ENCODE results near the gene TMTC2. TPM values are rescaled to one million over a fixed set of nuclear protein-coding genes. Genes with fewer than 3 reads are reported as not detected.

Gene TMTC2
- polyA plus RNA-seq, 1 experiment, result 1.6 TPM

- ChIA-PET POLR2A (no interaction called here), CTCF (no interaction called here)
- H3K27ac ChIP-seq (ENCODE audit: low read depth, low read length), result no peak overlapping the region
- no peaks in the 10 kb centered on the region for H3K27me3 ChIP-seq (ENCODE audit: control insufficient read depth, insufficient read depth, low read length)
- no peaks in the 10 kb centered on the region for H3K9me3 ChIP-seq (ENCODE audit: control insufficient read depth, insufficient read depth, low read length)
- TF ChIP-seq CTCF (IDR thresholded peaks at IDR 0.05; ENCODE audit: low read depth, low read length), result no peak
- no peak overlapping the region for H3K4me3 ChIP-seq (ENCODE audit: low read depth, low read length)
- DNase-seq (ENCODE audit: low read depth, low spot score), result no peak
These were observed 267.9 kb downstream of the TMTC2 start for GRCh38 chr12:82954572-82954971.

GRCh38 chr12:82955043-82955442 lies 268.3 kb downstream of the TMTC2 start:
- CTCF ChIA-PET, result no interaction called here
- Histone ChIP-seq H3K27ac (ENCODE audit: low read depth, low read length) (no peak overlapping the region), H3K27me3 (ENCODE audit: control insufficient read depth, insufficient read depth, low read length) (no peaks in the 10 kb centered on the region), H3K4me3 (ENCODE audit: low read depth, low read length) (no peak overlapping the region), H3K9me3 (ENCODE audit: control insufficient read depth, insufficient read depth, low read length) (no peaks in the 10 kb centered on the region)
- no peak for DNase-seq (ENCODE audit: low read depth, low spot score)
- TF ChIP-seq CTCF (IDR thresholded peaks at IDR 0.05; ENCODE audit: low read depth, low read length), result no peak
- POLR2A ChIA-PET, result no interaction called here

DNA sequence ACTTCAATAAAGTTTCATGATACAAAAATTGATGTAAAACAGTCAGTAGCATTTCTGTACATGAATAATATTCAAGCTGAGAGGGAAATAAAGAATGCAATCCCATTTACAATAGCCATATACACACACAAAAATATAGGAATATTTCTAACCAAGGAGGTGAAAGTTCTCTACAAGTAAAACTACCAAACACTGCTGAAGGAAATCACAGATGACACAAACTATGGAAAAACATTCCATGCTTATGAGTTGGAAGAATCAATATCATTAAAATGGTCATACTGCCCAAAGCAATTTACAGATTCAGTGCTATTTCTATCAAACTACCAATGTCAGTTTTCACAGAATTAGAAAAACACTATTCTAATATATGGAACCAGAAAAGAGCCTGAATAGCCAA lies 272.3 kb downstream of the TMTC2 start:
- no peaks in the 10 kb centered on the region for H3K9me3 ChIP-seq (ENCODE audit: control insufficient read depth, insufficient read depth, low read length)
- no peak for TF ChIP-seq CTCF (IDR thresholded peaks at IDR 0.05; ENCODE audit: low read depth, low read length)
- H3K4me3 ChIP-seq (ENCODE audit: low read depth, low read length), result no peak overlapping the region
- no peak overlapping the region for H3K27ac ChIP-seq (ENCODE audit: low read depth, low read length)
- DNase-seq (ENCODE audit: low read depth, low spot score), result no peak
- ChIA-PET CTCF (no interaction called here), POLR2A (no interaction called here)
- H3K27me3 ChIP-seq (ENCODE audit: control insufficient read depth, insufficient read depth, low read length), result no peaks in the 10 kb centered on the region

DNA sequence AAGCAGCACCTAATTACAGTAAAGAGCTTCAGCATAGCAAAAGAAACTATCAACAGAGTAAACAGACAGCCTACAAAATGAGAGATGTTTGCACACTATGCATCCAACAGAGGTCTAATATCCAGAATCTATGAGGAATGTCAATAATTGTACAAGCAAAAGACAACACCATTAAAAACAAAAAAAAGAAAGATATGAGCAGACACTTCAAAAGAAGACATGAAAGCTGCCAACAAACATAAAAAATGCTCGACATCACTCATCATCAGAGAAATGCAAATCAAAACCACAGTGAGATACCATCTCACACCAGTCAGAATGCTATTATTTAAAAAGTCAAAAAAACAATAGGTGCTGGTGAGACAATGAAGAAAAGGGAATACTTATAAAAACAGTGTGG lies 273.1 kb downstream of the TMTC2 start:
- Histone ChIP-seq H3K9me3 (ENCODE audit: control insufficient read depth, insufficient read depth, low read length) (no peaks in the 10 kb centered on the region), H3K4me3 (ENCODE audit: low read depth, low read length) (no peak overlapping the region), H3K27ac (ENCODE audit: low read depth, low read length) (no peak overlapping the region), H3K27me3 (ENCODE audit: control insufficient read depth, insufficient read depth, low read length) (no peaks in the 10 kb centered on the region)
- ChIA-PET POLR2A (no interaction called here), CTCF (no interaction called here)
- no peak for DNase-seq (ENCODE audit: low read depth, low spot score)
- TF ChIP-seq CTCF (IDR thresholded peaks at IDR 0.05; ENCODE audit: low read depth, low read length), result no peak

DNA sequence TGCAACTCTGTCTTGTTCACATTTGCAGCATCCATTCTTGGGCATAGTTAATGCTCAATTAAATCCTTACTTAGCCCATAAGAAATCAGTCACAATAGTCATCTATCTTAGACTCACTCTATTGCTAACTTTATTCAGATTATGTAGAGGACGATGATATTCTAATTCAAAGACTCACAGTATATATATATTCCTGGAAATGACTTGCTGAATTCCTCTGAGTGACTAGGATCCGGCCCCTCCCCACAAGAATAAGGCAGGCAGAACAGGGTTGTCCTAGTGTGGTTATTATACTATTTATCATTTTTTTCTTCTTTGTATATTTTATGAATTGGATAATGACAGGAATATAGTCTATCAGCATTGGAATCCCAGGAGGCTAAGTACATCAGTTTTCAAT lies 275.1 kb downstream of the TMTC2 start:
- TF ChIP-seq CTCF (IDR thresholded peaks at IDR 0.05; ENCODE audit: low read depth, low read length), result no peak
- no peak for DNase-seq (ENCODE audit: low read depth, low spot score)
- CTCF ChIA-PET, result no interaction called here

More for the DNA sequence above, 275.1 kb downstream of the TMTC2 start:
- Histone ChIP-seq H3K27me3 (ENCODE audit: control insufficient read depth, insufficient read depth, low read length) (no peaks in the 10 kb centered on the region), H3K9me3 (ENCODE audit: control insufficient read depth, insufficient read depth, low read length) (no peaks in the 10 kb centered on the region), H3K4me3 (ENCODE audit: low read depth, low read length) (no peak overlapping the region), H3K27ac (ENCODE audit: low read depth, low read length) (no peak overlapping the region)
- POLR2A ChIA-PET, result no interaction called here
